ENCODE data around the gene NPIPA5. TPM values are rescaled to one million over a fixed set of nuclear protein-coding genes. Genes with fewer than 3 reads are reported as not detected.
"Not testable (repeated sequence)": the region's sequence is repeated elsewhere in the genome, so short reads cannot be mapped to it uniquely, and the experiment has no call there.

The NPIPA5 gene
- 10 to 100 TPM; 23.0 to 40.1 TPM for total RNA-seq
- 6.0 TPM for polyA plus RNA-seq (ENCODE audit: insufficient read depth, low read depth, low replicate concordance)
- long read RNA-seq, donor 1: 0 reads
- long read RNA-seq, donor 2: 0 reads

DNA sequence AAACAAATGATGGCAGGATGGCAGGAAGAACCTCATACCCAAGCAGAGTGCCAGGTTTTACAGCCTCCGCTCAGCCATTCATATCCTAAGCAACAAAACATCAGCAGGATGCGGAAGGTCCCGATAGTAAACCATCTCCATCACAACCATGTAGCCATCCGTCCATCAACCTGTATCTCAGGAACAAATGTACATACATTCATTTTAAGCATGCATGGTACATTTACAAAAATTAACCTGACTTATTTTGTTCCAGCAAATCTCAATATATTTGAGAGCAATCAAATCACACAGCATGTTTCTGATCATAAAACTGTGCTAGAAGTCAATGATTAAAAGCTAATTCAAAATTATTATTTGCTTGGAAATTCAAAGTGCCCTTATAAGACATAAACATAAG, at the start of gene NPIPA5:
TSS of gene NPIPA5 (minus strand) at position 101 of the 400 bp plus-strand sequence. CDS start at position 101, 0 bp downstream.
- H3K4me1 ChIP-seq; DNase-seq; H3K27ac ChIP-seq; H3K4me3 ChIP-seq; H3K9me3 ChIP-seq; intact Hi-C loops (cut with DNase I; ENCODE audit: low total_unique reads); H3K36me3 ChIP-seq (ENCODE audit: low read depth, missing control alignments); H3K27me3 ChIP-seq: not testable (repeated sequence)
- no CpG with 5 or more reads among the region's 4 CpGs for WGBS, 2 donors

DNA sequence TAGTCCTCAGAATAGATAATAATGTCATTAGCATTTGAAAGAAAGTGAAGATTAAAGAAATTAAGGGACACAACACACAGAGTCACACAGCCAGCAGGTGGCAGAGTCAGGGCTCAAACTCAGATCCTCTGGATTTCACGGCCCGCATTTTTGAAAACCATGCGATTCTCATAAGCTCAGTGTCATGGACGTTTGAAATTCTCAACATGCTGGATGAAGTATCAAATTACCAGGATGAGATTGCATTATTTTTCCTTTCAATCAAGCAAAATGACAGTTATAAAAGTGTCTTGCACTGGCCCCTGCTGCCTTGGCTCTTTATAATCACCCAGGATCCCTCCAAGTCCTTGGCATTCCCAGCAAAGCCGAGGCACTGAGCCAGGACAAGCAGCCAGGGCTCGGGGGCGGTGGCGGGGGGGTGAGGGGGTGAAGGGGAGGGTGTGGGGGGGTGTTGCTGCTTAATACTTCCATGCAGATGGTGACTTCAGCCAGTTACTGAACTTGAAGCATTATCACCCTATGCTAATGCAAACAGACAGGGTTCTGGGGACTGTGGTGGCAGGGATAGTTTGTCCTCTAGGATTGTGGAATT, 49.6 kb upstream of the NPIPA5 start:
- Histone ChIP-seq H3K27ac (no peak overlapping the region), H3K36me3 (ENCODE audit: low read depth, missing control alignments) (no peaks in the 10 kb centered on the region), H3K9me3 (no peaks in the 10 kb centered on the region), H3K4me1 (peaks cover 15% of the 10 kb centered on the region), H3K27me3 (no peaks in the 10 kb centered on the region), H3K4me3 (no peak overlapping the region)
- DNase-seq: peak; percentile 77
- intact Hi-C loops (cut with DNase I; ENCODE audit: low total_unique reads): no loop called here
- WGBS, 2 donors: 23 to 34% methylated on average over 8 of the region's 8 CpGs
- TF ChIP-seq, protein P1, sequence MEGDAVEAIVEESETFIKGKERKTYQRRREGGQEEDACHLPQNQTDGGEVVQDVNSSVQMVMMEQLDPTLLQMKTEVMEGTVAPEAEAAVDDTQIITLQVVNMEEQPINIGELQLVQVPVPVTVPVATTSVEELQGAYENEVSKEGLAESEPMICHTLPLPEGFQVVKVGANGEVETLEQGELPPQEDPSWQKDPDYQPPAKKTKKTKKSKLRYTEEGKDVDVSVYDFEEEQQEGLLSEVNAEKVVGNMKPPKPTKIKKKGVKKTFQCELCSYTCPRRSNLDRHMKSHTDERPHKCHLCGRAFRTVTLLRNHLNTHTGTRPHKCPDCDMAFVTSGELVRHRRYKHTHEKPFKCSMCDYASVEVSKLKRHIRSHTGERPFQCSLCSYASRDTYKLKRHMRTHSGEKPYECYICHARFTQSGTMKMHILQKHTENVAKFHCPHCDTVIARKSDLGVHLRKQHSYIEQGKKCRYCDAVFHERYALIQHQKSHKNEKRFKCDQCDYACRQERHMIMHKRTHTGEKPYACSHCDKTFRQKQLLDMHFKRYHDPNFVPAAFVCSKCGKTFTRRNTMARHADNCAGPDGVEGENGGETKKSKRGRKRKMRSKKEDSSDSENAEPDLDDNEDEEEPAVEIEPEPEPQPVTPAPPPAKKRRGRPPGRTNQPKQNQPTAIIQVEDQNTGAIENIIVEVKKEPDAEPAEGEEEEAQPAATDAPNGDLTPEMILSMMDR (IDR thresholded peaks at IDR 0.05): peak; percentile 48 to 69 (median 48)
- TF ChIP-seq POLR2A (IDR thresholded peaks at IDR 0.05): no peak

DNA sequence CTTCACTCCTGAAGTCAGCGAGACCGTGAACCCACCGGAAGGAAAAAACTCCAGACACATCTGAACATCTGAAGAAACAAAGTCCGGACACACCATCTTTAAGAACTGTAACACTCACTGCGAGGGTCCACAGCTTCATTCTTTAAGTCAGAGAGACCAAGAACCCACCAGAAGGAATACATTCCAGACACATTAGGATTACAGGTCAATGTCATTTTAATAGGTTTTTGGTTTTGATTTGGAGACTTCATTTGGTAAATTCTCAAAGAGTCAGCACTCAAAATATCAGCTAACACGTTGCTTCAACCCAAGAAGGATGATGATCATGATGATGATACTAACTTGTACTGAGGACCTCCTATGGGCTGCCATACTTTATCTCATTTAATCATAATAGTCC, 48.7 kb upstream of the NPIPA5 start:
- no peak for DNase-seq
- no peak for TF ChIP-seq POLR2A (IDR thresholded peaks at IDR 0.05)
- TF ChIP-seq, protein P1 (IDR thresholded peaks at IDR 0.05): no peak
- Histone ChIP-seq H3K4me1 (peaks cover 15% of the 10 kb centered on the region), H3K4me3 (no peak overlapping the region), H3K27ac (no peak overlapping the region), H3K9me3 (no peaks in the 10 kb centered on the region), H3K36me3 (ENCODE audit: low read depth, missing control alignments) (no peaks in the 10 kb centered on the region), H3K27me3 (no peaks in the 10 kb centered on the region)
- intact Hi-C loops (cut with DNase I; ENCODE audit: low total_unique reads): no loop called here
- 70 to 82% methylated on average over 6 of the region's 6 CpGs for WGBS, 2 donors

DNA sequence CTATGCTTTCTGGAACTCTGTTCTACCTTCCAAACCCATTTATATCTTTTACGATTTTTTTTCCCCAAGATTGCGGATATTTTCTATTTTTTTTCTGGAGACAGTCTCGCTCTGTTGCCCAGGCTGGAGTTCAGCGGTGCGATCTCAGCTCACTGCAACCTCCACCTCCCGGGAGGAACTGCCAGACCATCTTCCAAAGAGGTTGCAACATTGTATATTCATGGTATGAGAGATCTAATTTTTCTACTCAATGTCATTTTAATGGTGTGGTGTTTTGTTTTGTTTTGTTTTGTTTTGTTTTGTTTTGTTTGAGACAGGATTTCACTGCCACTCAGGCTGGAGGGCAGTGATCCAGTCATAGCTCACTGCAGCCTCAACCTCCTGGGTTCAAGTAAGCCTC, 47.8 kb upstream of the NPIPA5 start:
- no peaks in the 10 kb centered on the region for H3K27me3 ChIP-seq
- peak; percentile 66 for DNase-seq
- peaks cover 15% of the 10 kb centered on the region for H3K4me1 ChIP-seq
- WGBS, 2 donors: 30 to 43% methylated on average over 6 of the region's 6 CpGs
- no peaks in the 10 kb centered on the region for H3K9me3 ChIP-seq
- no peak overlapping the region for H3K27ac ChIP-seq
- intact Hi-C loops (cut with DNase I; ENCODE audit: low total_unique reads): no loop called here
- no peaks in the 10 kb centered on the region for H3K36me3 ChIP-seq (ENCODE audit: low read depth, missing control alignments)
- TF ChIP-seq POLR2A (IDR thresholded peaks at IDR 0.05): no peak
- TF ChIP-seq, protein P1 (IDR thresholded peaks at IDR 0.05): no peak
- no peak overlapping the region for H3K4me3 ChIP-seq

DNA sequence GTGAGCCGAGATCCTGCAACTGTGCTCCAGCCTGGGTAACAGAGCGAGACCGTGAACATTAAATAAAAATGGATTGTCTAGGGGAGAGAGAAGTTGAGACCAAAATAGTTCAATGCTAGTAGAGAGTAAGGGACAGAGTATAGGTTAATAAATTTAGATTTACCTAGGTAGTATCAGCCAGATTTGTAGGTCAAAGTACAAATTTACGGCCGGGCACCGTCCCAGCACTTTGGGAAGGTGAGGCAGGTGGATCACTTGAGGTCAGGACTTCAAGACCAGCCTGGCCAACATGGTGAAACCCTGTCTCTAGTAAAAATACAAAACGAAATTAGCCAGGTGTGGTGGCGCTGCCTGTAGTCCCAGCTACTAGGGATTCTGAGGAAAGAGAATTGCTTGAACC, 44.1 kb upstream of the NPIPA5 start:
- Histone ChIP-seq H3K4me3 (no peak overlapping the region), H3K9me3 (no peaks in the 10 kb centered on the region), H3K27me3 (no peaks in the 10 kb centered on the region), H3K36me3 (ENCODE audit: low read depth, missing control alignments) (no peaks in the 10 kb centered on the region), H3K4me1 (peaks cover 9% of the 10 kb centered on the region), H3K27ac (no peak overlapping the region)
- intact Hi-C loops (cut with DNase I; ENCODE audit: low total_unique reads): no loop called here
- DNase-seq: no peak
- 89 to 94% methylated on average over 8 of the region's 8 CpGs for WGBS, 2 donors
- TF ChIP-seq, protein P1 (IDR thresholded peaks at IDR 0.05): no peak
- no peak for TF ChIP-seq POLR2A (IDR thresholded peaks at IDR 0.05)

DNA sequence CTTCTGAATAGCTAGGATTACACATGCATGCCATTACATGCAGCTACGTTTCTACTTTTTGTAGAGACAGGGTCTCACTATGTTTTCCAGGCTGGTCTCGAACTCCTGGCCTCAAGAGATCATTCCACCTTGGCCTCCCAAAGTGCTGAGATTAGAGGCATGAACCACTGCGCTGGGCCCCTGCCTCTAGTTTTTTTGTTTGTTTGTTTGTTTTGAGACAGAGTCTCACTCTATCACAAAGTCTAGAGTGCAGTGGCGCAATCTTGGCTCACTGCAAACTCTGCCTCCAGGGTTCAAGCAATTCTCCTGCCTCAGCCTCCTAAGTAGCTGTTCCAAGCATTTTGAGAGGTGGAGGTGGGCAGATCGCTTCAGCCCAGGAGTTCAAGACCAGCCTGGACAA, 43.6 kb upstream of the NPIPA5 start:
- H3K36me3 ChIP-seq (ENCODE audit: low read depth, missing control alignments); intact Hi-C loops (cut with DNase I; ENCODE audit: low total_unique reads); H3K4me3 ChIP-seq; H3K27ac ChIP-seq; DNase-seq; H3K27me3 ChIP-seq; H3K9me3 ChIP-seq; H3K4me1 ChIP-seq: not testable (repeated sequence)
- 89 to 92% methylated on average over 5 of the region's 5 CpGs for WGBS, 2 donors
